ENCODE measurements around the gene BTBD19. TPM values are rescaled to one million over a fixed set of nuclear protein-coding genes. Genes with fewer than 3 reads are reported as not detected.

BTBD19 gene
- total RNA-seq, 4 donors from 2014 or later: 2.6 to 7.4 (median 3.5) TPM

DNA sequence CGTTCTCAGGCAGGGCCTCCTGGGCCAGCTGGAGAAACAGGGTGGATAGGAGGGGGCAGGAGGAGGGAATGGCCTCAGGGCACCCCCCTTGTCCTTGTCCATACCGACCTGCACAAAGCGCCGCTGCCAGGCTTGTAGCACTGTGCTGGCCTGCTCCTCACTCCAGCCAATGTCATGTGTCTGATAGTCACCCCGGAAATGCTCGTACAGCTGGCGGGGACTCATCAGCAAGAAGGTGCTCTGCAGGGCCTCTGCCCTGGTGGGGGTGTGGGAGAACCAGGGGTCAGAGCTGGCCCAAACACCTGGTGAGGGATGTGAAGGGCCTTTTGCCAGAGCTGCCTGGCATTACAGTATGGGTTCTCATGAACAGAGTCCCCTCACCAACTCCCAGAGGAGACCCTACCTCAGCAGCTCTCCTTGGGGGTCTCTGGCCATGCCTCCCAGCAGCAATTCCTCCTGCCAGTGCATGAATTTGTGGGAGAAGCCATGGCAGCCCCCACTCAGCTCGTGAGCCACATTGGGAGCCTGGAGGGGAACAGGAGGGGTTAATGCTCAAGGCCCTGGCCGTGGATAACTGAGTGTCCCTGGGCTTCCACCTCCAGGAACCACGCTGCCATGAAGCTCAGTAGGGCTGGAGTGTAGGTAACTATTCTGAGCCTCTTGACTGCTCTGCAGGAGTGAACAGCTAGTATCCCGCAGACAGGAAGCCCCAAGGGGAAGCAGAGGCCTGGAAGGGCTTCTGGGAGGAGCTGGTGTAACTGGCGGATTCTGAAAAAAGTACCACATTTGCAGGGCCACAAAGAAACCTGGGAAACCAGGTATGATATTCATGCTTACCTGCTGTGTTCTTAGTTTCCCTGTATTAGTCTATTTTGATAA, 21.4 kb downstream of the BTBD19 start:
- Histone ChIP-seq H3K36me3 (no peaks in the 10 kb centered on the region), H3K27me3 (no peaks in the 10 kb centered on the region), H3K4me3 (no peak overlapping the region), H3K4me1 (no peaks in the 10 kb centered on the region), H3K9me3 (no peaks in the 10 kb centered on the region), H3K27ac (no peak overlapping the region)
- TF ChIP-seq POLR2A (IDR thresholded peaks at IDR 0.05): no peak
- TF ChIP-seq, protein P1, sequence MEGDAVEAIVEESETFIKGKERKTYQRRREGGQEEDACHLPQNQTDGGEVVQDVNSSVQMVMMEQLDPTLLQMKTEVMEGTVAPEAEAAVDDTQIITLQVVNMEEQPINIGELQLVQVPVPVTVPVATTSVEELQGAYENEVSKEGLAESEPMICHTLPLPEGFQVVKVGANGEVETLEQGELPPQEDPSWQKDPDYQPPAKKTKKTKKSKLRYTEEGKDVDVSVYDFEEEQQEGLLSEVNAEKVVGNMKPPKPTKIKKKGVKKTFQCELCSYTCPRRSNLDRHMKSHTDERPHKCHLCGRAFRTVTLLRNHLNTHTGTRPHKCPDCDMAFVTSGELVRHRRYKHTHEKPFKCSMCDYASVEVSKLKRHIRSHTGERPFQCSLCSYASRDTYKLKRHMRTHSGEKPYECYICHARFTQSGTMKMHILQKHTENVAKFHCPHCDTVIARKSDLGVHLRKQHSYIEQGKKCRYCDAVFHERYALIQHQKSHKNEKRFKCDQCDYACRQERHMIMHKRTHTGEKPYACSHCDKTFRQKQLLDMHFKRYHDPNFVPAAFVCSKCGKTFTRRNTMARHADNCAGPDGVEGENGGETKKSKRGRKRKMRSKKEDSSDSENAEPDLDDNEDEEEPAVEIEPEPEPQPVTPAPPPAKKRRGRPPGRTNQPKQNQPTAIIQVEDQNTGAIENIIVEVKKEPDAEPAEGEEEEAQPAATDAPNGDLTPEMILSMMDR (IDR thresholded peaks at IDR 0.05): no peak
- no peak for DNase-seq

DNA sequence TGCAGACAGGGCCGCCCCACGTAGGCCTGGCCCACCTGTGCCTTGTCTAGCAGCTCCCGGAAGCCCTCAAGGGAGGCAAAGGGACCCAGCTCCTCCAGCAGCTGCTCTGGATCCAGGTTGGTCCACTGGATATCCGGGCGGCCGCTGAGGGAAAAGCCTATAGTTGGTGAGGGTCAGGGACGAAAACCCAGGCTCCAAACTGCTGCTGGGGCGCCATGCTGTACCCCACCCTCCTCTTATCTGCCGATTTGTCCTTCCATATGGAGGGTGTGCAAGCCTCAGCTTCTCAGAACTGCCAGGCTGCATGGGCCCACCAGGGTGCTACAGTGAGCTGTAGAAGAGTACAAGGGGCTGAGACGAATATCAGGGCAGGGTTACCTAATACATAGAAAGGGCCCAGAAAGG, 22.6 kb downstream of the BTBD19 start:
- Histone ChIP-seq H3K4me3 (no peak overlapping the region), H3K4me1 (no peaks in the 10 kb centered on the region), H3K27ac (no peak overlapping the region), H3K9me3 (no peaks in the 10 kb centered on the region), H3K36me3 (no peaks in the 10 kb centered on the region), H3K27me3 (no peaks in the 10 kb centered on the region)
- TF ChIP-seq, protein P1 (IDR thresholded peaks at IDR 0.05): no peak
- TF ChIP-seq POLR2A (IDR thresholded peaks at IDR 0.05): no peak
- no peak for DNase-seq

DNA sequence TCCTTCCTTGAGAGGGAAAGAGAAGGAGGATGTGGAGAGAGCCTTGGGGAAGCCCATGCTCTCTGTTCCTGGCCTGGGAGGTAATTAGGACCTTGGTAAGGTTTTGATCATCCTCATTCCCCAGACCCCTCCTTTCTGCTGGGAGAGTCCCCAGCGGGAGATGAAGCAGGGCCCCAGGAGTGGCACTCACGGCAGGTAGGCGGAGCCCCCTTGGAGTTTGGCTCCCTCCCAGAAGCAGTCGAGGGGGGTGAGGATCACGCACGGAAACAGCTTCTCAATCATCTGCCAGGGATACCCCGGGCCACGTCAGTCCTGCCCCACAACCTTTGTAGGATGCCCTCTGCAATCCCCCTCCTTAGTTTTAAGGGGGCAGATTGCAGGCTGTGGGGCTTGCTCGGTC, 23.2 kb downstream of the BTBD19 start:
- Histone ChIP-seq H3K4me3 (no peak overlapping the region), H3K36me3 (no peaks in the 10 kb centered on the region), H3K27me3 (no peaks in the 10 kb centered on the region), H3K4me1 (no peaks in the 10 kb centered on the region), H3K27ac (no peak overlapping the region), H3K9me3 (no peaks in the 10 kb centered on the region)
- no peak for TF ChIP-seq POLR2A (IDR thresholded peaks at IDR 0.05)
- TF ChIP-seq, protein P1 (IDR thresholded peaks at IDR 0.05): no peak
- DNase-seq: no peak

DNA sequence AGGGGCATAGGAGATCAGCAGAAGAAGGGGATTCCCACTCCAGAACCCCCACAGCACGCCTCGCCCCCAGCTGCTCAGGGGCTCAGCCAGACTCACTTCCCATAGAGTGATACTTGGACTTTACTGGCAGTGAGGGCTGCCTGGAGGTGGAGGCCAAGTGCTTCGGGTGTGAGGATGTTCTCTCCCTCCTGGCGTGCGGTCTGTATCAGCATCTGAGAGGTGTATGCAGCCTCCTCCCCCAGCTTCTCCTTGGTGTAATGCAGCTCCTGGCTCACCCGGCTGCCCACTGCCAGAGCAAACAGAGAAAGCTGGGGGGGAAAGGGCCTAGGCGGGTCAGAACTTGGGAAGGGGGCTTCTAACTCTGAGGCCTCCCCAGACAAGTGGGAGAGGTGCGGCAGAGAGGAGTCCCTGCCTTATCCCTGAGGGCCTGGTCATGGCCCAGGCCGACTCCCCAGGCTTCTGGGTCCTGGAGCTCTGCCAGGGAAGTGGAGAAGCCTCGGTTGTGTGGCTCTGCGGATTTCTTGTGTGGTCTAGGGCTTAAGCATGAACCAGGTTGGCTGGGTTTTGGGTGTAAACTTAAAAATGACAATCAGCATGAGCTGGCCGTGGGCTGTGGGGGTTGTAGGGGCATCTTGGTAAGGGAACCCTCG, 23.9 kb downstream of the BTBD19 start:
- Histone ChIP-seq H3K36me3 (no peaks in the 10 kb centered on the region), H3K4me1 (no peaks in the 10 kb centered on the region), H3K27ac (no peak overlapping the region), H3K4me3 (no peak overlapping the region), H3K27me3 (no peaks in the 10 kb centered on the region), H3K9me3 (no peaks in the 10 kb centered on the region)
- TF ChIP-seq, protein P1 (IDR thresholded peaks at IDR 0.05): no peak
- no peak for DNase-seq

DNA sequence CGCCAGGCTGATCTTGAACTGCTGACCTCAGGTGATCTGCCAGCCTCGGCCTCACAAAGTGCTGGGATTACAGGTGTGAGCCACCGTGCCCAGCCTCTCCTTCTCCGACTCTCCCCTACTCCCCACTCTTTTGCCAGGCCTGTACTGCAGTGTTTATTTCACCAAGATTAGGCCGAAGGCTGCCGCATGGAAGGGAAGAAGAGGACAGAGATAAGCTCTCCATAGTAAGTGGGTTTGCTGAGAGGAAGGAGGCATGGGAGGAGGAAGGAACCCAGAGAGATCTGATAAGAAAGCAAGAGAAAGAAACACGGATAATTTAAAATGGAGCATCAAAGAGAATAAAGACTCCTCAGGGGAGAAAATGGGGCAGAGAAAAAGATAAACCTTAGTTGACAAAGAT, 26.0 kb downstream of the BTBD19 start:
- Histone ChIP-seq H3K27ac (no peak overlapping the region), H3K36me3 (no peaks in the 10 kb centered on the region), H3K9me3 (no peaks in the 10 kb centered on the region), H3K27me3 (no peaks in the 10 kb centered on the region), H3K4me3 (no peak overlapping the region), H3K4me1 (no peaks in the 10 kb centered on the region)
- no peak for DNase-seq
- TF ChIP-seq, protein P1 (IDR thresholded peaks at IDR 0.05): no peak
- no peak for TF ChIP-seq POLR2A (IDR thresholded peaks at IDR 0.05)

Measured in Peyer's patch (tissue), 4 donors.